ENCODE measurements around the gene C4orf36. TPM values are rescaled to one million over a fixed set of nuclear protein-coding genes. Genes with fewer than 3 reads are reported as not detected.
A peak's percentile ranks its signal among the peaks of the same experiment; 100 is the strongest.

The C4orf36 gene
- total RNA-seq (2021; fragmentation: NEBNext Ultra II Directional; extraction: Animal tissue kit (Norgen Biotek cat#: 25700)) = 1 to 10 TPM in 5 of 6 experiments, under 1 TPM in 1; 0.66 to 2.5 (median 1.5) TPM
- long read RNA-seq, partial matches to known transcripts = 0 of 1 reads
- long read RNA-seq, other reads (novel, unspliced or antisense) = 1 of 1 reads

- Mint-ChIP-seq H3K9me3 (no peaks in the 10 kb centered on the region), H3K4me1 (ENCODE audit: low read depth) (peaks cover 35% of the 10 kb centered on the region), H3K36me3 (ENCODE audit: low read depth) (peaks cover 5% of the 10 kb centered on the region), H3K27ac (peak within 1 kb of the TSS; percentile 90), H3K27me3 (ENCODE audit: insufficient read depth) (no peaks in the 10 kb centered on the region; the same call in 1 of the 2 replicates), H3K4me3 (peak within 1 kb of the TSS; percentile 91)
- DNase-seq = peak; percentile 41
- TF ChIP-seq, protein P1, sequence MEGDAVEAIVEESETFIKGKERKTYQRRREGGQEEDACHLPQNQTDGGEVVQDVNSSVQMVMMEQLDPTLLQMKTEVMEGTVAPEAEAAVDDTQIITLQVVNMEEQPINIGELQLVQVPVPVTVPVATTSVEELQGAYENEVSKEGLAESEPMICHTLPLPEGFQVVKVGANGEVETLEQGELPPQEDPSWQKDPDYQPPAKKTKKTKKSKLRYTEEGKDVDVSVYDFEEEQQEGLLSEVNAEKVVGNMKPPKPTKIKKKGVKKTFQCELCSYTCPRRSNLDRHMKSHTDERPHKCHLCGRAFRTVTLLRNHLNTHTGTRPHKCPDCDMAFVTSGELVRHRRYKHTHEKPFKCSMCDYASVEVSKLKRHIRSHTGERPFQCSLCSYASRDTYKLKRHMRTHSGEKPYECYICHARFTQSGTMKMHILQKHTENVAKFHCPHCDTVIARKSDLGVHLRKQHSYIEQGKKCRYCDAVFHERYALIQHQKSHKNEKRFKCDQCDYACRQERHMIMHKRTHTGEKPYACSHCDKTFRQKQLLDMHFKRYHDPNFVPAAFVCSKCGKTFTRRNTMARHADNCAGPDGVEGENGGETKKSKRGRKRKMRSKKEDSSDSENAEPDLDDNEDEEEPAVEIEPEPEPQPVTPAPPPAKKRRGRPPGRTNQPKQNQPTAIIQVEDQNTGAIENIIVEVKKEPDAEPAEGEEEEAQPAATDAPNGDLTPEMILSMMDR (IDR thresholded peaks at IDR 0.05) = no peak
Observed at GRCh38 chr4:86891762-86892635, at the start of gene C4orf36. Gene C4orf36, minus strand, starts transcription at chr4:86892422. Its CDS starts 902 bp downstream, at chr4:86891520.

DNA sequence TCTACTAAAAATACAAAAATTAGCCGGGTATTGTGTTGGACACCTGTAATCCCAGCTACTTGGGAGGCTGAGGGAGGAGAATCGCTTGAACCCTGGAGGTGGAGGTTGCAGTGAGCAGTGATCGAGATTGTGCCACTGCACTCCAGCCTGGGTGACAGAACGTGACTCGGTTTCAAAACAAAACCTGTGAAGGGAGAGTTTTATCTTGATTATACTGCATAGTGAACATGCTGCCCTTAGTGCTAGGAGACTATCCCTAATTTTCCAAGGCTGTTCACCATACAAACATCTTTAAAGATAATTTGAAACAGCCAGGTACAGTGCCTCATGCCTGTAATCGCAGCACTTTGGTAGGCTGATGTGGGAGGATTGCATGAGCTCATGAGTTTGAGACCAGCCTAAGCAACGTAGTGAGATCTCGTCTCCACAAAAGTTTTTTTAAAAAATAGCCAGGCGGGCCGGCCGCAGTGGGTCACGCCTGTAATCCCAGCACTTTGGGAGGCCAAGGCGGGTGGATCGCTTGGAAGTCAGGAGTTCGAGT, 48.8 kb upstream of the C4orf36 start:
- TF ChIP-seq, protein P1 (IDR thresholded peaks at IDR 0.05) = no peak
- Mint-ChIP-seq H3K9me3 (no peaks in the 10 kb centered on the region), H3K27ac (no peak overlapping the region), H3K27me3 (ENCODE audit: insufficient read depth) (no peaks in the 10 kb centered on the region), H3K4me1 (ENCODE audit: low read depth) (peaks cover 62% of the 10 kb centered on the region), H3K36me3 (ENCODE audit: low read depth) (no peaks in the 10 kb centered on the region), H3K4me3 (no peak overlapping the region)
- DNase-seq = no peak

DNA sequence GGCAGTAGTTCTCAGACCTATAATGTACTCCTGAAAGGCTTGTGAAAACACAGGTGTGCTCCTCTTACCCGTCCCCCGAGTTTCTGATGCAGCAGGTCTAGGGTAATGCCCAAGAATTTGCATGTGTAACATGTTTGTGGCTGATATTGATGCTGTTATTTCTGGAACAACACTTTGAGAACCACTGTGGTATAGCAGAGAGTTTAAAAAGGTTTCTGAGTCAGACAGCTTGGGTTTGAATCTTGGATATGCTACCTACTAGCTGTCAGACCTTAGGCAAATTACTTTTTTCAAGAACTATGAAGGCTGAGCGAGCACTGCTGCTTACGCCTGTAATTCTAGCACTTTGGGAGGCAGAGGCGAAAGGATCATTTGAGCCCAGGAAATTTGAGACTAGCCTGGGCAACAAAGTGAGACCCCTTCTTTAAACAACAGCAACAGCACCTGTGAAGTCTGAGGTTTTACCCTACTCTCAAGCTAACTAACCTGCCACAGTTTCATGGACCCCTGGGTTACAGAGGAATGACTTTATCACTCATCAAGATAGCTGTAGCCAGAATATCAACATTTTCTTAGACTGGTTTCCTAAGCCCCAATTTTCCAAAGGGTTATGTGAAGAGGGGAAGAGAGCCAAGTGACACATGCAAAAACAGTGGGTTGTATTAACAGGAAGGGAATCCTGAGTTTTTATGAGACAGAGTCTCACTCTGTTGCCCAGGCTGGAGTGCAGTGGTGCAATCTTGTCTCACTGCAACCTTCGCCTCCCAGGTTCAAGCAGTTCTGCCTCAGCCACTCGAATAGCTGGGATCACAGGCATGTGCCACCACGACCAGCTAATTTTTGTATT, 47.7 kb upstream of the C4orf36 start:
- peak overlapping the region; percentile 43 for H3K27ac Mint-ChIP-seq

GRCh38 chr4:86938771-86939520, 46.7 kb upstream of the C4orf36 start:
- no peak for DNase-seq
- H3K4me3 Mint-ChIP-seq = peak overlapping the region; percentile 5; the same call in 1 of the 2 replicates
- peak overlapping the region; percentile 3; the same call in 1 of the 2 replicates for H3K27ac Mint-ChIP-seq

More for the DNA sequence above, 47.7 kb upstream of the C4orf36 start:
- H3K4me1 Mint-ChIP-seq (ENCODE audit: low read depth) = peaks cover 67% of the 10 kb centered on the region
- TF ChIP-seq, protein P1 (IDR thresholded peaks at IDR 0.05) = no peak
- no peaks in the 10 kb centered on the region for H3K36me3 Mint-ChIP-seq (ENCODE audit: low read depth)
- no peak overlapping the region for H3K4me3 Mint-ChIP-seq
- no peaks in the 10 kb centered on the region for H3K9me3 Mint-ChIP-seq
- peaks cover 3% of the 10 kb centered on the region; the same call in 1 of the 2 replicates for H3K27me3 Mint-ChIP-seq (ENCODE audit: insufficient read depth)
- DNase-seq = peak; percentile 27

More at GRCh38 chr4:86938771-86939520, 46.7 kb upstream of the C4orf36 start:
- peaks cover 3% of the 10 kb centered on the region for H3K27me3 Mint-ChIP-seq (ENCODE audit: insufficient read depth)
- no peaks in the 10 kb centered on the region for H3K9me3 Mint-ChIP-seq
- TF ChIP-seq, protein P1 (IDR thresholded peaks at IDR 0.05) = no peak
- H3K4me1 Mint-ChIP-seq (ENCODE audit: low read depth) = peaks cover 66% of the 10 kb centered on the region
- H3K36me3 Mint-ChIP-seq (ENCODE audit: low read depth) = no peaks in the 10 kb centered on the region
